ENCODE measurements around the gene PHACTR3. TPM values are rescaled to one million over a fixed set of nuclear protein-coding genes. Genes with fewer than 3 reads are reported as not detected.

PHACTR3 gene
- polyA plus RNA-seq, 2 of the 4 experiments (the other 2 are of a cell fraction): not detected

GRCh38 chr20:59705651-59706399 lies 101.5 kb downstream of the PHACTR3 start:
- TF ChIP-seq FOSB (CRISPR knock-in tag; IDR thresholded peaks at IDR 0.05): no peak
- no peak for TF ChIP-seq TFCP2L1 (CRISPR knock-in tag; IDR thresholded peaks at IDR 0.05)
- no peak for TF ChIP-seq MAZ (IDR thresholded peaks at IDR 0.05; ENCODE audit: borderline replicate concordance, low read depth, low read length)
- no peak for TF ChIP-seq HOXB13 (CRISPR knock-in tag; IDR thresholded peaks at IDR 0.05; ENCODE audit: low read depth)
- no peak for TF ChIP-seq ZSCAN20 (CRISPR knock-in tag; IDR thresholded peaks at IDR 0.05)
- TF ChIP-seq ELK1 (IDR thresholded peaks at IDR 0.05; ENCODE audit: low read depth, low read length): no peak
- TF ChIP-seq MYC (IDR thresholded peaks at IDR 0.05; ENCODE audit: borderline replicate concordance, low read length): no peak
- no peak for TF ChIP-seq FOXS1 (CRISPR knock-in tag; IDR thresholded peaks at IDR 0.05)
- TF ChIP-seq NR3C1 (IDR thresholded peaks at IDR 0.05): no peak
- TF ChIP-seq CTCF (IDR thresholded peaks at IDR 0.05): no peak
- no peak for TF ChIP-seq RNF2 (IDR thresholded peaks at IDR 0.05; ENCODE audit: borderline replicate concordance, low read depth)
- no peak for TF ChIP-seq HMGXB4 (CRISPR knock-in tag; IDR thresholded peaks at IDR 0.05; ENCODE audit: borderline replicate concordance)
- no peak for TF ChIP-seq CBX8 (IDR thresholded peaks at IDR 0.05)
- no peak for TF ChIP-seq E2F6 (IDR thresholded peaks at IDR 0.05; ENCODE audit: borderline replicate concordance, low read depth)
- TF ChIP-seq NFE2L2 (conservative IDR thresholded peaks at IDR 0.05; ENCODE audit: low read length): no peak
- no peak for TF ChIP-seq TP53 (CRISPR knock-in tag; IDR thresholded peaks at IDR 0.05)
- H3K4me2 ChIP-seq: no peak overlapping the region
- no peaks in the 10 kb centered on the region for H3K9me3 ChIP-seq
- H3K27ac ChIP-seq: no peak overlapping the region
- ATAC-seq (no peak), DNase-seq (ENCODE audit: low read depth in 1 of 2, low spot score in 1 of 2) (no peak), FAIRE-seq (no peak)
- ChIA-PET CTCF (interaction anchor here (0.9 kb wide), 1 partner anchor 108 kb away, joined by 3 read pairs; no protein-coding TSS in a partner anchor), POLR2A (no interaction called here)
- under 1% methylated on average over 5 of the region's 5 CpGs for WGBS (ENCODE audit: missing lambda C conversion rate)
- no peaks in the 10 kb centered on the region for H3K4me1 ChIP-seq
- H3K4me3 ChIP-seq: no peak overlapping the region

- FAIRE-seq (no peak), DNase-seq (ENCODE audit: low read depth in 1 of 2, low spot score in 1 of 2) (no peak), ATAC-seq (no peak)
- CTCF ChIA-PET: interaction anchor here (0.9 to 1.2 kb wide), 3 partner anchors 107 to 134 kb away, joined by 3 read pairs; no protein-coding TSS in a partner anchor
- no peak overlapping the region for H3K4me3 ChIP-seq
- no peaks in the 10 kb centered on the region for H3K4me1 ChIP-seq
- TF ChIP-seq FOSB (CRISPR knock-in tag; IDR thresholded peaks at IDR 0.05) (no peak), HOXB13 (CRISPR knock-in tag; IDR thresholded peaks at IDR 0.05; ENCODE audit: low read depth) (no peak), HMGXB4 (CRISPR knock-in tag; IDR thresholded peaks at IDR 0.05; ENCODE audit: borderline replicate concordance) (no peak), HOXA7 (CRISPR knock-in tag; IDR thresholded peaks at IDR 0.05) (no peak), ESRRA (IDR thresholded peaks at IDR 0.05; ENCODE audit: borderline replicate concordance, low read length) (no peak), CTCF (IDR thresholded peaks at IDR 0.05) (no peak), EHF (CRISPR knock-in tag; IDR thresholded peaks at IDR 0.05) (no peak), JUNB (IDR thresholded peaks at IDR 0.05) (no peak), MAX (IDR thresholded peaks at IDR 0.05) (no peak), MYC (IDR thresholded peaks at IDR 0.05; ENCODE audit: borderline replicate concordance, low read length) (no peak)
- H3K9me3 ChIP-seq: no peaks in the 10 kb centered on the region
- WGBS (ENCODE audit: missing lambda C conversion rate): 0% methylated on average over 1 of the region's 1 CpG
- no peak overlapping the region for H3K27ac ChIP-seq
- no peak overlapping the region for H3K4me2 ChIP-seq
- POLR2A ChIA-PET: no interaction called here
Measured at GRCh38 chr20:59706400-59706693, 102.0 kb downstream of the PHACTR3 start.

Measured in A549 (cell line).